ENCODE measurements around the gene KDF1. TPM values are rescaled to one million over a fixed set of nuclear protein-coding genes. Genes with fewer than 3 reads are reported as not detected.

KDF1 gene
- total and polyA plus RNA-seq, 4 donors, result 6.6 to 12.5 (median 8.8) TPM

- ATAC-seq (ENCODE audit: insufficient read depth, low FRiP score) (no peak), DNase-seq (no peak)
- Histone ChIP-seq H3K36me3 (ENCODE audit: control insufficient read depth in 4 of 4, insufficient read depth in 4 of 4, low read length in 4 of 4) (peaks cover 20 to 48% (median 23%) of the 10 kb centered on the region in 4 donors), H3K9ac (ENCODE audit: insufficient read depth in 1 of 2, low read length in 2 of 2) (no peak overlapping the region), H3K4me3 (no peak overlapping the region), H3K9me3 (ENCODE audit: control insufficient read depth in 4 of 4, insufficient read depth in 3 of 4, low read length in 3 of 4) (no peaks in the 10 kb centered on the region), H3K27me3 (ENCODE audit: control insufficient read depth in 3 of 3, insufficient read depth in 3 of 3, low read length in 2 of 3) (no peaks in the 10 kb centered on the region), H3K4me1 (ENCODE audit: control insufficient read depth in 5 of 5, insufficient read depth in 5 of 5, low read length in 5 of 5) (no peaks in the 10 kb centered on the region), H3K27ac (ENCODE audit: low read depth in 1 of 2, low read length in 1 of 2) (no peak overlapping the region)
- WGBS, 2 donors, result 84 to 89% methylated on average over 2 of the region's 2 CpGs
- no peak for TF ChIP-seq CTCF (IDR thresholded peaks at IDR 0.05; ENCODE audit: control extremely low read depth, extremely low read depth)
Observed at GRCh38 chr1:26945138-26945537, 15.1 kb downstream of the KDF1 start.

GRCh38 chr1:26942656-26943055 is 17.6 kb downstream of the KDF1 start:
- ATAC-seq (ENCODE audit: insufficient read depth, low FRiP score) (no peak), DNase-seq (no peak)
- Histone ChIP-seq H3K9me3 (ENCODE audit: control insufficient read depth in 4 of 4, insufficient read depth in 3 of 4, low read length in 3 of 4) (no peaks in the 10 kb centered on the region), H3K27me3 (ENCODE audit: control insufficient read depth in 3 of 3, insufficient read depth in 3 of 3, low read length in 2 of 3) (no peaks in the 10 kb centered on the region), H3K36me3 (ENCODE audit: control insufficient read depth in 4 of 4, insufficient read depth in 4 of 4, low read length in 4 of 4) (peaks cover 20 to 51% (median 23%) of the 10 kb centered on the region in 4 donors), H3K4me3 (no peak overlapping the region), H3K4me1 (ENCODE audit: control insufficient read depth in 5 of 5, insufficient read depth in 5 of 5, low read length in 5 of 5) (peaks cover 0 to 2% (median 0%) of the 10 kb centered on the region in 5 donors), H3K9ac (ENCODE audit: insufficient read depth in 1 of 2, low read length in 2 of 2) (no peak overlapping the region), H3K27ac (ENCODE audit: low read depth in 1 of 2, low read length in 1 of 2) (no peak overlapping the region)
- 96 to 98% methylated on average over 12 of the region's 12 CpGs for WGBS, 2 donors
- TF ChIP-seq CTCF (IDR thresholded peaks at IDR 0.05; ENCODE audit: control extremely low read depth, extremely low read depth), result no peak

GRCh38 chr1:26941311-26941710 is 19.0 kb downstream of the KDF1 start:
- TF ChIP-seq CTCF (IDR thresholded peaks at IDR 0.05; ENCODE audit: control extremely low read depth, extremely low read depth), result no peak
- Histone ChIP-seq H3K27me3 (ENCODE audit: control insufficient read depth in 3 of 3, insufficient read depth in 3 of 3, low read length in 2 of 3) (no peaks in the 10 kb centered on the region), H3K27ac (ENCODE audit: low read depth in 1 of 2, low read length in 1 of 2) (no peak overlapping the region), H3K4me1 (ENCODE audit: control insufficient read depth in 5 of 5, insufficient read depth in 5 of 5, low read length in 5 of 5) (peaks cover 0 to 2% (median 0%) of the 10 kb centered on the region in 5 donors), H3K9me3 (ENCODE audit: control insufficient read depth in 4 of 4, insufficient read depth in 3 of 4, low read length in 3 of 4) (no peaks in the 10 kb centered on the region), H3K4me3 (no peak overlapping the region), H3K9ac (ENCODE audit: insufficient read depth in 1 of 2, low read length in 2 of 2) (no peak overlapping the region), H3K36me3 (ENCODE audit: control insufficient read depth in 4 of 4, insufficient read depth in 4 of 4, low read length in 4 of 4) (peaks cover 20 to 50% (median 25%) of the 10 kb centered on the region in 4 donors)
- WGBS, 2 donors, result 95 to 96% methylated on average over 10 of the region's 10 CpGs
- DNase-seq, result no peak
- no peak for ATAC-seq (ENCODE audit: insufficient read depth, low FRiP score)

GRCh38 chr1:26938659-26939025 is 21.6 kb downstream of the KDF1 start:
- H3K27me3 ChIP-seq (ENCODE audit: control insufficient read depth in 3 of 3, insufficient read depth in 3 of 3, low read length in 2 of 3), result no peaks in the 10 kb centered on the region
- ATAC-seq (ENCODE audit: insufficient read depth, low FRiP score), result no peak
- no peak overlapping the region for H3K4me3 ChIP-seq
- H3K4me1 ChIP-seq (ENCODE audit: control insufficient read depth in 5 of 5, insufficient read depth in 5 of 5, low read length in 5 of 5), result peaks cover 0 to 2% (median 0%) of the 10 kb centered on the region in 5 donors
- H3K9ac ChIP-seq (ENCODE audit: insufficient read depth in 1 of 2, low read length in 2 of 2), result no peak overlapping the region
- H3K36me3 ChIP-seq (ENCODE audit: control insufficient read depth in 4 of 4, insufficient read depth in 4 of 4, low read length in 4 of 4), result peaks cover 9 to 38% (median 18%) of the 10 kb centered on the region in 4 donors
- TF ChIP-seq CTCF (IDR thresholded peaks at IDR 0.05; ENCODE audit: control extremely low read depth, extremely low read depth), result no peak
- DNase-seq, result no peak
- peak overlapping the region in 1 of 2 donors; percentile 25 for H3K27ac ChIP-seq (ENCODE audit: low read depth in 1 of 2, low read length in 1 of 2)
- no peaks in the 10 kb centered on the region for H3K9me3 ChIP-seq (ENCODE audit: control insufficient read depth in 4 of 4, insufficient read depth in 3 of 4, low read length in 3 of 4)
- WGBS, 2 donors, result 89 to 93% methylated on average over 2 of the region's 2 CpGs
